Activated T-helper 1 cell treated with anti-CD3 and anti-CD28 coated beads, Interleukin-2, amount 50 U/mL, for 16 hours (primary cell): ENCODE data around the gene SUV39H1.

Experiments used
- DNase-seq, 2 donors: peaks; one replicate each; pipeline ENCODE4 v3.0.0-alpha.2; 2020; ENCODE audit warnings: low read depth in 1 of 2, low spot score in 1 of 2

Gene SUV39H1

GRCh38 chrX:48713847-48714246 is 17.3 kb downstream of the SUV39H1 start:
- DNase-seq = no peak

DNA sequence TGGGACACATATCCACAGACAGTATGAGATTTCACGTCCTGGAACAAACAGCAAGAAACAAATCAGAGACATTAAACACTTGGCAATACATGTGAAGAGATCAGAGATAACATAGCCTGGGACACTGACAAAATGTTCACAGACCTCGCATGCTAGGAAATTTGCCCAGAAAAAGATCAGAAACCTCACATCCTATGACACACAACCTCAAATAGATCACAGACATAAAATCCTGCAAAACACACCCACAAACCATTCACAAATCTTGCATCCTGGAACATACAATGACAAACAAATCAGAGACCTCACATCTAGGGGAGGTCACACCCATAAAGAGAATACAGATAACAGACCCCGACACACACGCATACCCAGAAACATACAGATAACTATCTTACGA is 18.0 kb downstream of the SUV39H1 start:
- no peak for DNase-seq

DNA sequence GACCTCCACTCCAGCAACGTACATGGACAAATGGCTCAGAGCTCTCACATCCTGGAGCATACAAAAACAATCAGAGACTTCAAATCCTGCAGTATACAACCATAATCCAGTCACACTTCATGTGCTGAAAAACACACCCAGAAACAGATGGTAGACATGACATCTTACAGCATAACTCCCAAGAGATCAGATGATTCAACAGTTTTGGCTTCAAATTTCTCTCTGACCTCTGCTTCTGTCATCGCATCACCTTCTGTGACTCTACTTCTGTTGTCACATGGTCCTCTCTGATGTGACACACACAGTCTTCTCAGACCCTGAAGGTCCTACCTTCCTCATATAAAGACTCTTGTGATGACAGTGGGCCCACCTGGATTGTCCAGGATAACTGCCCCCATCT is 18.5 kb downstream of the SUV39H1 start:
- no peak for DNase-seq

GRCh38 chrX:48715876-48716502 is 19.5 kb downstream of the SUV39H1 start:
- DNase-seq = no peak

DNA sequence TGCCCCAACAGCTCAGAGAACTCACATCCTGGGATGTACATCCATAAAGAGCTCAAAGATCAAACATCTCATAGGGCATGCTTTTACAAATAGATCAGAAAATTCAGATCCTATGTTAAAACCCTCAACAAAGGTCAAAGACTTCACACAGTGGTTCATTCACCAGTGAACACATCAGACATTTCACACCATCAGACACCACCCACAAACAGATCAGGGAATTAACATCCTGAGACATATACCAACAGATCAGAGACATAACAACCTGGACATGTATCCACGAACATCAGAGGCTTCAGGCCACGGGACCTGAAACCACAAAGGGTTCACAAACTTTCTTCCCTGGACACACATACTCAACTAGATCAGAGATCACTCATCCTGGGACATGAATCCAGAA is 23.4 kb downstream of the SUV39H1 start:
- DNase-seq = no peak

- no peak for DNase-seq
Measured at GRCh38 chrX:48720577-48721250, 24.2 kb downstream of the SUV39H1 start.

GRCh38 chrX:48721916-48722315 is 25.4 kb downstream of the SUV39H1 start:
- DNase-seq = no peak

DNA sequence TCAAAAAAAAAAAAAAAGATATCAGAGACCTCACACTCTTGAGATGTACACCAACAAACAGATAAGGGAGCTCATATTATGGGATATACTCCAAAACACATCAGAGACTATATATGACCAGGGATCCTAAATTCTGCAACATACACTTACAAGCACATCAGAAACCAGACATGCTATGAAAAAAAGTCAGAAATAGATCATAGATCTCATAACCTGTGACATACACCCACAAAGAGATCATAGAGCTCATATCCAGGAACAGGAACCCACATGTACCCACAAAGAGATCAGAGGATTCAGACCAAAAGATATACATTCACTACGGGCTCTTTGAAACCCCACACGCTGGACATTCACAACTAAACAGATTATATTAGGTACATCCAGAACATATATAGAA is 30.1 kb downstream of the SUV39H1 start:
- no peak for DNase-seq

- no peak for DNase-seq
Measured at GRCh38 chrX:48728653-48729052, 32.1 kb downstream of the SUV39H1 start.

GRCh38 chrX:48736303-48736702 is 39.8 kb downstream of the SUV39H1 start:
- no peak for DNase-seq

DNA sequence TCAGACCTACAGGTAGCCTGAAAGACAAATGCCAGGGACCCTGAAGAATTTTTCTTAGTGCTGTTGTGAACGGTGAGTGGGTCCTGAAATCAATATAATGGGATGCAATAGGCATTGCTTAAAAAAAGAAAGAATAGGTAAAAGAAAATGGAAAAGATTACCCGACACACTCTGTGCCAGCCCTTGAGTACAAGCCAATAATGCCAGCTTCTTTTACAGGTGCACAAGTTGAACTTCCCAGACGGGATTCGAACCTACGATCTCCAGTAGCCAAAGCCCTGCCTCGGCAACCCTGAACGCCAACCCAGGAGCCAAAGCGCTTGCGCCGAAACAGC is 40.3 kb downstream of the SUV39H1 start:
- DNase-seq = no peak

DNA sequence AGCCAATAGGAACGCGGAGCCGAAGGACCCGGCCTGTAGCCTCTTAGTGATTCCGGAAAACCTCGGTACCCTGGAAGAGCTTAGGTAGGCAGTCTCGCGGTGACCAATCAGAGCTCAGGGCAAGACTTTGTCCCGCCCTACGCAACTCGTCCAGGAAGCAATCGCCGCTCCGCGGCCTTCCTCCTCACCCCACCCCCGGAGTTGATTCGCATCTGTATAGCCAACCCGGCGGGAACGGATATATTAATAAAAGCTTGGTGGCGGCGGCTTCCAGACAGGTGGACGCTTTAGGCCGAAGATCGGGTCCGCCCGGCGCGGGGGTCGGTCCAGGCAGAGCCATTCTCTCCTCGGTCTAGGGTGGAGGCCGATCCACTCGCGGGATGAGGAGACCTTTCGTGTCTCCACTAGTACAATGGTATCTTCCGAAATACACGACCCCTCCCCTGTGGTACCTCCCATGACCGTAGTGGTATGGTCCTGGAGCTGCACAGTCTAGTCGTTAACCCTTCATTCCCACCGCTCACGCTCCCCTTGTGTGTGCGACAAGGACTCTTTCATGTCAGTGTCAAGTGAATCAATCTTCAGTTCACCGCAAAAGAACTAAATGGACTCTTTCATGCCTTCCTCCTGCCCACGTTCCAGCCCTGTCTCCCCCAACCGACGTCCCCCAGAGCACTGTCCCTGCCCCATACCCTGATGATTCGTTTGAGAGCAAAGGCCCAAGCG is 40.8 kb downstream of the SUV39H1 start:
- peak; percentile 65 to 78 for DNase-seq

DNA sequence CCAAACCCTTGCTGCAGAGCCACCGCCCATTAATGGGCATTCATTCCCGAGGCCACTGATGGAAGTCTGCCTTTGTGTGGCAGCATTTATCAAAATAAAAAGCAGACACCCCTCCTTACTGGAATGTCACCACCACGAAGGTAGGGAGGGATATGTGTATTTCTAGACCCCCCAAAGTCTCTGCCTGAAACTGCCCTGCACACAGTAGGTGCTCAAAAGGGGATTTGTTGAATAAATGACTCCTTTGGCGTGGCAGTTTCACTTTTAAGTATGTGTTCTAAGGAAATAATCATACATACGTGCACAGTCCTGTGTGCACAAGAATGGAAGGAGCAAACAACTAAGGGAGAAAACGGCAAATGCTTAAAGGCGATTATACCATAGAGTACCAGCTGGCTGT is 41.4 kb downstream of the SUV39H1 start:
- DNase-seq = no peak

DNA sequence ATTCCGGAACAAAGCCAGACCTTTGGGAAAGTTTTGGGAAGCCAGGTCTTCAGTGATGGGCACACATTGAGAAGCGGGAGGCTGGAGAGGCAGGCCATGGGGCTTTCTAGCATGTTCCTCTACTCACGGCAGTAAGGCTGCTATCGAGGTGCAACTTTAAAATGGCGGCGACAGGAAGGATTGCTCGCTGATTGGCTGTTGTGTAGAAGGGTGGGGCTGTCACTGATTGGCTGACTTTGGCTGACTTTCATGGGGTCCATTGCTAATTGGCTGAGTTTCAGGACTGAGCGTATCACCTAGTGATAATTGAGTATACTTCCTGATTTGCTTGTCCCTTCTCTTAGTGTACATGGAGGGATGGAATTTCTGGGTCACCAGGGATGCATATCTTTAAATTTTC is 45.3 kb downstream of the SUV39H1 start:
- DNase-seq = no peak

GRCh38 chrX:48745222-48745621 is 48.7 kb downstream of the SUV39H1 start:
- DNase-seq = no peak

DNA sequence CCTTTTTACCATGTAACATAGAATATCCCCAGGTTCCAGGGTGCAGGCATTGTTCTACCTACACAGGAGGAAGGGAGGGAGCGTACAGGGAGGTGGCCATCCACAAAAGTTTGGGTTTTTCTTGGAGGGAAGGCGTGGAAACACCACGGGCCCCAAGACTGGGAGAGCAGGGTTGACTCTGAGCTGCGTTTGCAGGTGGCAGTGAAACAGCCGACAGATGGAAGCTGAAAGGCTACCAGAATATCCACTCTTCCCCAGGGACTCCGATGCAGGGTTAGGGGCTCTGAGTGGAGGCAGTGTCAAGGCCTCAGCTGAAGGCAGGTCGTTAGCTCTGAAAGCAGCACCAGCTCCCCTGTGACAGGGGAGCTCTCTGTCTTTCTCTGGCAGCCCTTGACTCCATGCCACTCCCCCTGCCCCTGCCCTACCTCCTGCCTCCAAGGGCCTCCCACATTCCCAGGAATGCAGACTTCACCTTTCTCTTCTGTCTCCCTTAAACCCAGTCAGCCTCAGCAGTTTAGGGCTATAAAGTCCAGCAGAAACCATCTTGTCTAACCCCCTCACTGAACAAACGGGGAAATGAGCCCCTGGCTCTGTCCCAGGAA is 51.0 kb downstream of the SUV39H1 start:
- DNase-seq = no peak

- DNase-seq = no peak
Measured at GRCh38 chrX:48749182-48749581, 52.6 kb downstream of the SUV39H1 start.

DNA sequence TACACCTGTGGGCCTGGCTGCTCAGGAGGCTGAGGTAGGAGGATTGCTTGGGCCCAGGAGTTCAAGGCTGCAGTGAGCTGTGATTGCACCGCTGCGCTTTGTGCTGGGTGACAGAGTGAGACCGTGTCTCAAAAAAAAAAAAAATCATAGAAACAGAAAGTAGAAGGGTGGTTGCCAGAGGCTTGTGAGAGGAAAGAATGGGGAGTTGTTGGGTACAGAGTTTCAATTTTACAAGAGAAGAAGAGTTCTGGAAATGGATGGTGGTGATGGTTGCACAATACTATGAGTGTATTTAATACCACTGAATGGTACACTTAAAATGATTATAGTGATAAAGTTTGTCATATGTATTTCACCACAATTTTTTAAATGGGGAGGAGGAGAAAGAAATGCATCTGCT is 54.8 kb downstream of the SUV39H1 start:
- DNase-seq = no peak

GRCh38 chrX:48752498-48752897 is 56.0 kb downstream of the SUV39H1 start:
- no peak for DNase-seq

DNA sequence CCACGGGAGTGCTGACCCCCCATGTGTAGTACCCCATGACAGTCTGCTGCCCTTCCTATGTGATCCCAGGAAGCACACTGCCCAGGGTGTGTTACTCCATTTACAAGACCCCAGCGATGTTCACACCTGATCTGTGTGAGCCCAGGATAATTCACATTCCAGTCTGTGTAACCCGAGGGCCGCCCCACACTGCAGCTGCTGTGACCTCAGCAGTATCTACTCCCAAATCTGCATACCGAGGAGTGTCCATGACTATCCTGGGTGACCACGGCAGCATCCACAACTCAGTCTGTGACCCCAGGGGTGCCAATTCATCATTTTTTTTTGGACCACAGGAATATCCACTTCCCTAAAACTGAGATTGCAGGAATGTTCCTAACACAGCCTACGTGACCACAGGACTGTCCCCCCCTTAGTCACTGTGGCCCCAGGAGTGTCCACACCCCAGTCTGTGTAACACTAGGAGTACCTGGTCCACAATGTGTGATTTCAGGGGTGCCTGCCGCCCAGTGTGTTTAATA is 57.2 kb downstream of the SUV39H1 start:
- no peak for DNase-seq

- no peak for DNase-seq
Measured at GRCh38 chrX:48754238-48754637, 57.7 kb downstream of the SUV39H1 start.
